HuH-7.5 (cell line): ENCODE results near the gene ZNF224.
"Not testable (repeated sequence)": the region's sequence is repeated elsewhere in the genome, so short reads cannot be mapped to it uniquely, and the experiment has no call there.

Experiments used
- DNase-seq: peaks from one replicate; pipeline ENCODE4 v3.0.0; 2011; ENCODE audit warnings: low spot score

The ZNF224 gene

GRCh38 chr19:44093931-44094765 is at the start of gene ZNF224:
Gene ZNF224 (plus strand): TSS chr19:44094361. CDS start chr19:44097874, 3,513 bp downstream.
- DNase-seq: peak; percentile 82

DNA sequence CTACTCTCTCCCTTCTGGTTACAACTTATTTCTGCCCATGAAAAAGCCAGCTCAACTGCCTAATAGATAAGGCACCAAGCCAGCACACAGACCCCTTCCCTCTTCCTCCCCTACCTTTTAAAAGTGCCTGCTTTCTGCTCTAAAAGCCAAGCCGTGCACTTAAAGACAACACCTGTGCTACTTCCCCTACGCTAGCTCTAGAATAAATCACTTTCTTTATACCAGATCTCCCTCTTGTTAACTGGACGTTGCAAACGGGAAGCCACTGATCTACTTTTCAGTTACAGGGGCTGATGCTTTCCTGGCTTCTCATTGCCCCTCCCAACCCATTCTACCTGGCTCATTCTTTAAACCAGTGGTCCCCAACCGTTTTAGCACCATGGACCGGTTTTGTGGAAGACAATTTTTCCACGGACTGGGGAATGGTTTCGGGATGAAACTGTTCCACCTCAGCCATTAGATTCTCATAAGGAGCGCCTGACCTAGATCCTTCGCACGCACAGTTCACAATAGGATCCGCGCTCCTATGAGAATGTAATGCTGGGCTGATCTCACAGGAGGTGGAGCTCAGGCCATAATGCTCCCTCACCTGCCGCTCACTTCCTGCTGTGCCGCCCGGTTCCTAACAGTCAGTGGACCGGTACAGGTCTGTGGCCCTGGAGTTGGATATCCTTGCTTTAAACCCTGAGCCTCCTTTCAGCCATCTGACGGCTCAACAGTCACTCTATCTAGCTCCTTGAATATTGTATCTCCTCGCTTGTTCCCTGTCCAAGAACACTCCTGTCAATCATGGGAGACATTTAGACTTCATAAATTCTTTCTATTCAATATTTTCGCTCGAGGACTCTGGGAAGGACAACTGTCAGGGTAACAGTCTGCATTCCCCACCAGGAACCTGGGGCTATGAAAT is 43.2 kb upstream of the ZNF224 start:
- no peak for DNase-seq

DNA sequence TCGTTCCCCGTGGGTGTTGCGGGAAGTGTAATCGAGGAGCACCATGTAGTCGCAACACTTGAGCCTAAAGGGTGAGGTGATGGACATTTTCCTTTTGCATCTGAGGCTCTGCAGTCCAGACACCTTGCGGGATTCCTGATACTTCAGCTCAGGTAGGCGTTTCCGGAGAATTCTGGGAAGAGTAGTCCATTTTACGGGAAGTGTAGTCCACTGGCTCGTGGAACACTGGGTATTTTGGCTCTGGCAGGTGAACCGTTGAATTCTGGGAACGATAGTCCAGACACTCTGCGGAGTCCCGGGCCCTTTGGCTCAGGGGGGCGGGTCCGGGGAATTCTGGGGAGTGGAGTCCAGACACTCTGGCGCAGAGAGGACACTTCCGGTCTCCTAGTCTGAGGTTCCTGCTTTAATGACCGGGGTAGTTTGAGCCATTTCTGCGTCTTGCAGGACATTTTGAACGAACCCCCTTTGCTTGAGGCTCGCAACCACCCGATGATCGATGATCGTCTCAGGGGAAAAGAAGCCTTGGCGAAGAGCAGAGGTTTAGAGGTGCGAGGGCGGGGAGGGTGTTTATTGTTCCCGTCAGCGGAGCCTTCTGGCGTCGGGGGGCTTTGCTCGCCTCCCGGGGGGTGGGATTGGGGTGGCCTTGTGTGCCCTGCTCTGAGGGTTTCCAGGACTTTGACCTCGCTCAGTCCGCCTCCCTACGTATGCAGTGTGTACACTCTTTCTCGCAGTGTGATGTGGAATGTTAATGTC is 42.3 kb upstream of the ZNF224 start, which contains the start of gene ZNF223:
Gene ZNF223, plus strand, starts transcription at position 387 of the 753 bp plus-strand sequence. CDS start 3,141 bp downstream, outside the sequence.
- peak; percentile 86 for DNase-seq

GRCh38 chr19:44055870-44056269 is 38.3 kb upstream of the ZNF224 start:
- DNase-seq: no peak

DNA sequence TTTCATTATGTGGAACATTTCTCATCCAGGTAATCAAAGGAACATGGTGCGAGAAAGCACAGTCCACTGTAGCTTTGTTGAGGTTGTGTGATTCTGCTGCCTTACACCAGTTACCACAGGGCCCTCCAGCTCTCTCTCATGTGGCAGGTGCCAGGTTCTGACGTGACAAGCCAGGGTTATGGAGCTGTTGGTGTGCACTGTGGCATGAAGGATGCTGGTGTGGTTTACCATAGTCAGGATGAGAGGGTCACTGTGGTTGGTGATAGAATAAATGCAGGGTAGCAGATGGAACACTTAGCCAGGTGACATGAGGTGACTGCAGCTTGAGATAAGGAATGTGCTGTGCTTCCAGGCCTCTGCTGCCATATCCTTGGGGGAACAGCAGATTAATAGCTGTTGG is 34.9 kb upstream of the ZNF224 start:
- no peak for DNase-seq

GRCh38 chr19:44061038-44061437 is 33.1 kb upstream of the ZNF224 start:
- no peak for DNase-seq

DNA sequence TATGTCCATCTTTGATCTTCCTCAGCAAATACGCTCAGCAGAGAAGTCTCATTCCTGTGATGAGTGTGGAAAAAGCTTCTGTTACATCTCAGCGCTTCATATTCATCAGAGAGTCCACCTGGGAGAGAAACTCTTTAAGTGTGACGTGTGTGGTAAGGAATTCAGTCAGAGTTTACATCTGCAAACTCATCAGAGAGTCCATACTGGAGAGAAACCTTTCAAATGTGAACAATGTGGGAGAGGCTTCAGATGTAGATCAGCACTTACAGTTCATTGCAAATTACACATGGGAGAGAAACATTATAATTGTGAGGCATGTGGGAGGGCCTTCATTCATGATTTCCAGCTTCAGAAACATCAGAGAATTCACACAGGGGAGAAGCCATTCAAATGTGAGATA is 27.9 kb upstream of the ZNF224 start:
- DNase-seq: no peak

DNA sequence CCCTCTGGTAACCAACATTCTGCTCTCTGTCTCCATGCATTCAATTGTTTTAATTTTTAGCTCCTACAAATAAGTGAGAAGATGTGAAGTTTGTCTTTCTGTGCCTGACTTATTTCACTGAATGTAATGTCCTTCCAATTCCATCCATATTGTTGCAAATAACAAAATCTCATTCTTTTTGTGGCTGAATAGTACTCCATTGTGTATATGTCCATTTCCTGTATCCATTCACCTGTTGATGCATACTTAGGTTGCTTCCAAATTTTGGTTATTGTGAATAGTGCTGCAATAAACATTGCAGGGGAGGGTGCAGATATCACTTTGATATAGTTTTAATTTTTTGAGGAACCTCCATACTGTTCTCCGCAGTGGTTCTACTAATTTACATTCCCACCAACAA is 24.7 kb upstream of the ZNF224 start:
- DNase-seq: no peak

- DNase-seq: peak; percentile 87
These were observed 22.2 kb upstream of the ZNF224 start, which contains the start of gene ZNF284 for GRCh38 chr19:44071824-44072542. Gene ZNF284 (plus strand): TSS chr19:44072159. CDS start chr19:44076390, 4,231 bp downstream.

- peak; percentile 27 for DNase-seq
These were observed 21.4 kb upstream of the ZNF224 start for GRCh38 chr19:44072543-44073401.

GRCh38 chr19:44076325-44076724 is 17.8 kb upstream of the ZNF224 start:
- DNase-seq: no peak

DNA sequence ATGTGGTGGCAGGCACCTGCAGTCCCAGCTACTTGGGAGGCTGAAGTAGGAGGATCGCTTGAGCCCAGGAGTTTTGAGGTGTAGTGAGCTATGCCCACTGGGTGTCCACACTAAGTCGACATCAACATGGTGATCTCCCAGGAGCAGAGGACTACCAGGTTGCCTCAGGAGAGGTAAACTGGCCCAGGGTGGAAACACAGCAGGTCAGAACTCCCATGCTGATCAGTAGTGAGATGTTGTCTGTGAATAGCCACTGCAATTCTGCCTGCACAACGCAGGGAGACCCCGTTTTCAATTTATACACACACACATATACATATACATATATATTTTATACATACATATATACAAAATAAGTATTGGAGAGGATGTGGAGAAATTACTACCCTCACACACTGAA is 2.1 kb upstream of the ZNF224 start:
- DNase-seq: no peak

DNA sequence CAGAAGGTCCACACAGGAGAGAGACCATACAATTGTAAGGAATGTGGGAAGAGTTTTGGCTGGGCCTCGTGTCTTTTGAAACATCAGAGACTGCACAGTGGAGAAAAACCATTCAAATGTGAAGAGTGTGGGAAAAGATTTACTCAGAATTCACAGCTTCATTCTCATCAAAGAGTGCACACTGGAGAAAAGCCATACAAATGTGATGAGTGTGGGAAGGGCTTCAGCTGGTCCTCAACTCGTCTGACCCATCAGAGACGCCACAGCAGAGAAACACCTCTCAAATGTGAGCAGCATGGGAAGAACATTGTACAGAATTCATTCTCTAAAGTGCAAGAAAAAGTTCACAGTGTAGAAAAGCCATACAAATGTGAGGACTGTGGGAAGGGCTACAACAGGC is 13.6 kb downstream of the ZNF224 start:
- DNase-seq: no peak

DNA sequence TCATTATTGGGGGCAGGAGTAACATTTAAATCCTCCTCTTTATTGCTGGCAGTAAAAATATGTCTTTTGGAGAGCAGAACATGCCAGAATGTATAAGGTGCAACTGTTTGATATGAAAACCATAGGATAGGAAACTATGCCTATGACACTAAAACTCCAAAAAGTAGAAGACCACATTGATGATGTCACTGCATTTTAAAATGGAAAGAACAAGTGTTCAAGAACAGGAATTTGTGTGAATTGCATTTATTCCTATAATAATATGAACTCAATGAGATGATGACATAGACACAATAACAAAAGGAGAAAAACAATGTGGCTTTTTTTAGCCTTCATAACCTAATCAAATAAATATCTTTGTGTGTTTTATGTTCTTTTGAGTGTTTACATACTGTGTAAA is 15.3 kb downstream of the ZNF224 start:
- no peak for DNase-seq

DNA sequence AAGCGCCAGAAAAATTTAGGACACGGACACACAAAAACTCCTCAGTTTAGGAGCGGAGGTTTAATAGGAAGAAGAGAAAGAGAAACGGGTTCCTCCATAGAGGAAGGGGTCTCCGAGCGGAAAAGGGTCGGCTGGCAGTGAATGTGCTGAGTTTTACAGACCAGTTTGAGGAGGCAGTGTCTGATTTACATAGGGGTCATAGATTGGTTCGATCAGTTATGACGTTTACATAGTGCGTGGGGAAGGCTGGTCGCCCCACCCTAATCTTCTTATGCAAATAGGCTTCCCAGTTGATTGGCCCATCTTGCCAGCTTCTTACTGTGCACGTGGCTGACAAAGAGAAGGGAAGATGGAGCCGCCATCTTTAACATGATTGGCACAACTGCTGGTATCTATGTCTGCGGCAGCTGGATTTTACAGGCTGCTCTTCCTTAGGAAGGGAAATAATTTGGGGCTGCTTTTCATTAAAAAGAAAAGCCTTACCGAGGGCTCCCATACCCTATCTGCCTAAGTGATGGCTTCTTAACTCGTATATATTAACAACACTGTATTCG is 17.8 kb downstream of the ZNF224 start:
- DNase-seq: no peak

- no peak for DNase-seq
These were observed 18.6 kb downstream of the ZNF224 start for GRCh38 chr19:44112802-44113137.

GRCh38 chr19:44113138-44113783 is 19.1 kb downstream of the ZNF224 start, which contains the start of gene ZNF225:
Gene ZNF225 (plus strand): TSS chr19:44113399. CDS start chr19:44115828, 2,429 bp downstream.
- peak; percentile 78 for DNase-seq

GRCh38 chr19:44113784-44114390 is 19.7 kb downstream of the ZNF224 start:
- no peak for DNase-seq

- not testable (repeated sequence) for DNase-seq
These were observed 27.0 kb downstream of the ZNF224 start for GRCh38 chr19:44121162-44121561.
